Loucy (cell line): ENCODE measurements around the gene MEIKIN.

Experiments used
- H2AFZ ChIP-seq: fragments of 200-600 bp; sonication (generic); 2 replicates; pipeline ENCODE4 v1.6.0; 2016; ENCODE audit warnings: antibody characterized with exemption, mild to moderate bottlenecking, low read length, moderate library complexity
- H3F3A ChIP-seq: fragments of 200-600 bp; 2 replicates; pipeline ENCODE4 v1.6.0; 2016; ENCODE audit warnings: antibody characterized with exemption, low read depth, mild to moderate bottlenecking
- H3K27me3 ChIP-seq: fragments of 200-600 bp; sonication (generic); 2 replicates; pipeline ENCODE4 v1.6.1; 2014; ENCODE audit warnings: low read length, mild to moderate bottlenecking; ENCODE audit not compliant: insufficient read depth, poor library complexity, severe bottlenecking
- H3K36me3 ChIP-seq: fragments of 200-600 bp; sonication (generic); 2 replicates; pipeline ENCODE4 v1.6.1; 2016; ENCODE audit warnings: low read length; ENCODE audit not compliant: insufficient read depth
- H3K4me1 ChIP-seq: fragments of 200-600 bp; sonication (generic); 2 replicates; pipeline ENCODE4 v1.5.1; 2014; ENCODE audit warnings: low read length, mild to moderate bottlenecking; ENCODE audit not compliant: insufficient read depth, poor library complexity, severe bottlenecking
- H3K4me2 ChIP-seq: fragments of 200-600 bp; sonication (generic); 2 replicates; pipeline ENCODE4 v1.6.0; 2014; ENCODE audit warnings: antibody characterized with exemption, low read length, low read depth, mild to moderate bottlenecking; ENCODE audit not compliant: poor library complexity, severe bottlenecking
- H3K4me3 ChIP-seq: fragments of 200-600 bp; sonication (generic); 2 replicates; pipeline ENCODE4 v1.5.1; 2014; ENCODE audit warnings: low read length, mild to moderate bottlenecking, mixed read lengths; ENCODE audit not compliant: poor library complexity, severe bottlenecking
- H3K79me2 ChIP-seq: fragments of 200-600 bp; sonication (generic); 2 replicates; pipeline ENCODE4 v1.6.1; 2014; ENCODE audit warnings: low read length; ENCODE audit not compliant: insufficient read depth
- H3K9ac ChIP-seq: fragments of 200-600 bp; sonication (generic); 2 replicates; pipeline ENCODE4 v1.6.0; 2014; ENCODE audit warnings: mild to moderate bottlenecking, low read depth, low read length, moderate library complexity; ENCODE audit not compliant: poor library complexity, severe bottlenecking
- H3K9me2 ChIP-seq: fragments of 200-600 bp; sonication (generic); replicated peaks from 2 replicates; pipeline ENCODE4 v1.6.1; 2016; ENCODE audit warnings: low read depth, low read length, mixed read lengths
- H3K9me3 ChIP-seq: fragments of 200-600 bp; sonication (generic); 2 replicates; pipeline ENCODE4 v1.6.1; 2014; ENCODE audit warnings: mild to moderate bottlenecking, antibody characterized with exemption, low read length, low read depth; ENCODE audit not compliant: insufficient read depth
- H4K20me1 ChIP-seq: fragments of 200-600 bp; sonication (generic); 2 replicates; pipeline ENCODE4 v1.6.0; 2014; ENCODE audit warnings: antibody characterized with exemption, low read length, mild to moderate bottlenecking; ENCODE audit not compliant: insufficient read depth, poor library complexity, severe bottlenecking
- CTCF ChIP-seq: fragments of 200-600 bp; sonication (generic); conservative IDR thresholded peaks from 2 replicates; pipeline ENCODE4 v1.5.1; 2014; ENCODE audit warnings: mild to moderate bottlenecking, antibody characterized with exemption, low read length
- EZH2phosphoT487 ChIP-seq: fragments of 200-600 bp; IDR thresholded peaks from 2 replicates; pipeline ENCODE4 v1.6.1; 2018; ENCODE audit warnings: antibody characterized with exemption, mild to moderate bottlenecking, moderate library complexity, borderline replicate concordance

The MEIKIN gene

GRCh38 chr5:131944702-131945550 lies 537 bp downstream of the MEIKIN start:
- H4K20me1 ChIP-seq, result no peaks in the 10 kb centered on the region
- H2AFZ ChIP-seq, result no peak overlapping the region

GRCh38 chr5:131943916-131944315 lies 1.5 kb downstream of the MEIKIN start:
- no peaks in the 10 kb centered on the region for H3K36me3 ChIP-seq
- no peaks in the 10 kb centered on the region for H4K20me1 ChIP-seq
- H3K9me2 ChIP-seq, result no peaks in the 10 kb centered on the region
- no peak for TF ChIP-seq CTCF
- TF ChIP-seq EZH2phosphoT487, result no peak
- H3K4me1 ChIP-seq, result no peaks in the 10 kb centered on the region
- H3K4me2 ChIP-seq, result no peak overlapping the region
- no peaks in the 10 kb centered on the region for H3K79me2 ChIP-seq
- no peak overlapping the region for H3K4me3 ChIP-seq
- no peaks in the 10 kb centered on the region for H3F3A ChIP-seq
- H3K9me3 ChIP-seq, result no peaks in the 10 kb centered on the region
- H3K9ac ChIP-seq, result no peak overlapping the region
- H3K27me3 ChIP-seq, result no peaks in the 10 kb centered on the region
- no peak overlapping the region for H2AFZ ChIP-seq

More at GRCh38 chr5:131944702-131945550, 537 bp downstream of the MEIKIN start:
- no peaks in the 10 kb centered on the region for H3K79me2 ChIP-seq
- H3K4me3 ChIP-seq, result no peak overlapping the region
- no peaks in the 10 kb centered on the region for H3F3A ChIP-seq
- H3K4me2 ChIP-seq, result no peak overlapping the region
- no peak overlapping the region for H3K9ac ChIP-seq
- no peaks in the 10 kb centered on the region for H3K36me3 ChIP-seq
- no peaks in the 10 kb centered on the region for H3K4me1 ChIP-seq
- H3K27me3 ChIP-seq, result no peaks in the 10 kb centered on the region
- no peaks in the 10 kb centered on the region for H3K9me3 ChIP-seq
- no peak for TF ChIP-seq CTCF
- no peak for TF ChIP-seq EZH2phosphoT487
- no peaks in the 10 kb centered on the region for H3K9me2 ChIP-seq

- Histone ChIP-seq H3K36me3 (no peaks in the 10 kb centered on the region), H3K9me3 (no peaks in the 10 kb centered on the region), H3K79me2 (no peaks in the 10 kb centered on the region), H3F3A (no peaks in the 10 kb centered on the region), H2AFZ (no peak overlapping the region), H3K9me2 (no peaks in the 10 kb centered on the region), H3K4me2 (no peak overlapping the region), H3K27me3 (no peaks in the 10 kb centered on the region), H3K9ac (no peak overlapping the region), H3K4me3 (no peak overlapping the region), H3K4me1 (no peaks in the 10 kb centered on the region), H4K20me1 (no peaks in the 10 kb centered on the region)
- no peak for TF ChIP-seq CTCF
- no peak for TF ChIP-seq EZH2phosphoT487
Observed at GRCh38 chr5:131942016-131942415, 3.4 kb downstream of the MEIKIN start.
